Testis (tissue), 3 donors: ENCODE measurements around the gene TFDP2. TPM values are rescaled to one million over a fixed set of nuclear protein-coding genes. Genes with fewer than 3 reads are reported as not detected.

Experiments used
- DNase-seq: peaks from one replicate; pipeline ENCODE4 v3.0.0-alpha.2; 2019
- H3K27ac ChIP-seq, 2 donors: fragments of 200-600 bp; sonication (generic); one replicate each; pipeline ENCODE4 v1.5.1; 2019
- H3K27me3 ChIP-seq: fragments of 200-600 bp; sonication (generic); one replicate; pipeline ENCODE4 v1.5.1; 2019
- H3K36me3 ChIP-seq: fragments of 200-600 bp; sonication (generic); one replicate; pipeline ENCODE4 v1.5.1; 2017; ENCODE audit warnings: low read depth; ENCODE audit errors: missing control alignments
- H3K4me1 ChIP-seq: fragments of 200-600 bp; sonication (generic); one replicate; pipeline ENCODE4 v1.5.1; 2019
- H3K4me3 ChIP-seq, 2 donors: fragments of 200-600 bp; sonication (generic); one replicate each; pipeline ENCODE4 v1.5.1; 2017 to 2019
- H3K9me3 ChIP-seq: fragments of 200-600 bp; sonication (generic); one replicate; pipeline ENCODE4 v1.5.1; 2017
- POLR2A ChIP-seq: fragments of 450-650 bp; IDR thresholded peaks from one replicate; pipeline ENCODE4 v1.6.1; 2017; ENCODE audit warnings: antibody characterized with exemption, mild to moderate bottlenecking, moderate library complexity
- WGBS, 2 donors: methylation state at CpG; one replicate each; pipeline ENCODE4 v1.1.5; 2018; 5-methylcytosine and 5-hydroxymethylcytosine counted together
- intact Hi-C: fragments of 100-400 bp; cut with DNase I; formaldehyde crosslinking; loops from one replicate; pipeline ENCODE4 v1.15.1; 2023; ENCODE audit warnings: low total_unique reads
- polyA plus RNA-seq: library from polyadenylated mRNA; stranded (reverse); fragments of 350-450 nt; fragmentation: Illumina TruSeq; extraction: RNeasy Lipid Tissue Mini Kit (QIAGEN cat#74804); gene quantifications from one replicate; pipeline ENCODE4 v1.2.3, GENCODE V29; 2014; ENCODE audit warnings: low read depth, low replicate concordance; ENCODE audit not compliant: insufficient read depth
- total RNA-seq, 2 donors: library from RNA; depleted of rRNA; stranded (reverse); fragments of >200 nt; gene quantifications; one replicate each; pipeline ENCODE4 v1.2.3, GENCODE V29; 2016
- TF ChIP-seq, protein P1 (sequence below), 3 experiments: fragments of 450-650 bp in 2 of 3; fragments of 200-600 bp in 1 of 3; sonication (generic) in 1 of 3; IDR thresholded peaks; one replicate each; pipeline ENCODE4 v1.5.1; 2016 to 2019; ENCODE audit warnings: antibody characterized with exemption in 3 of 3, mild to moderate bottlenecking in 2 of 3, moderate library complexity in 1 of 3

TFDP2 gene
- total and polyA plus RNA-seq, 3 donors from 2014 or later: 110 to 168 (median 152) TPM

DNA sequence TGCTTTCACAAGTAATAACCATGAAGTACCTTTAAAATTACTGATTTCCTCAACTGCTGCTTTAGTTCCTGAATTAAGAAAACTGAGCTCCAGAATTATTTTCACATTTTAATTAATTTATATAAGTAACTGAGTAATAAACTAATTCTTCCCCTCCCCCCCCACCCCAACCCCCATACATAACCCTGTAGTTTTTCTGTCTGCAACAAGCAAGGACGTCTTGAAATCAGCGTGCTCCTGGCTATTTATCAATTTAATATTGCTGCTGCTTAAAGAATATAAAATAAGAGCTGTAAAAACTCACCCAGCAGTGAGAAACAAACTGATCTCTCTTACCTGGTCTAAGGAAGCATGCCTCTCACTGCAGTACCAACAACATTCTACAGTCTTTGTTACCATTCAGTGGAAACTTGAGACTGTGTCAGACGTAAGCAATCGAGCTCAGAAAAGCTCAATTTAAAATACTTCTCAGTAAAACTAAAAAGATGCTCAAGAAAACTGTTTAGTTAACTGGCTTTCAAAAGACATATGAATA is 121.0 kb downstream of the TFDP2 start:
- peak; percentile 78 for DNase-seq
- Histone ChIP-seq H3K4me1 (peaks cover 11% of the 10 kb centered on the region), H3K27me3 (no peaks in the 10 kb centered on the region), H3K36me3 (no peaks in the 10 kb centered on the region), H3K4me3 (peak overlapping the region; percentile 31 to 55), H3K27ac (peak overlapping the region; percentile 27 to 33), H3K9me3 (no peaks in the 10 kb centered on the region)
- intact Hi-C loops: no loop called here
- WGBS, 2 donors: 10 to 16% methylated on average over 4 of the region's 4 CpGs
- no peak for TF ChIP-seq POLR2A
- TF ChIP-seq, protein P1, sequence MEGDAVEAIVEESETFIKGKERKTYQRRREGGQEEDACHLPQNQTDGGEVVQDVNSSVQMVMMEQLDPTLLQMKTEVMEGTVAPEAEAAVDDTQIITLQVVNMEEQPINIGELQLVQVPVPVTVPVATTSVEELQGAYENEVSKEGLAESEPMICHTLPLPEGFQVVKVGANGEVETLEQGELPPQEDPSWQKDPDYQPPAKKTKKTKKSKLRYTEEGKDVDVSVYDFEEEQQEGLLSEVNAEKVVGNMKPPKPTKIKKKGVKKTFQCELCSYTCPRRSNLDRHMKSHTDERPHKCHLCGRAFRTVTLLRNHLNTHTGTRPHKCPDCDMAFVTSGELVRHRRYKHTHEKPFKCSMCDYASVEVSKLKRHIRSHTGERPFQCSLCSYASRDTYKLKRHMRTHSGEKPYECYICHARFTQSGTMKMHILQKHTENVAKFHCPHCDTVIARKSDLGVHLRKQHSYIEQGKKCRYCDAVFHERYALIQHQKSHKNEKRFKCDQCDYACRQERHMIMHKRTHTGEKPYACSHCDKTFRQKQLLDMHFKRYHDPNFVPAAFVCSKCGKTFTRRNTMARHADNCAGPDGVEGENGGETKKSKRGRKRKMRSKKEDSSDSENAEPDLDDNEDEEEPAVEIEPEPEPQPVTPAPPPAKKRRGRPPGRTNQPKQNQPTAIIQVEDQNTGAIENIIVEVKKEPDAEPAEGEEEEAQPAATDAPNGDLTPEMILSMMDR (IDR thresholded peaks at IDR 0.05): peak in 1 of 3 experiments; percentile 19

DNA sequence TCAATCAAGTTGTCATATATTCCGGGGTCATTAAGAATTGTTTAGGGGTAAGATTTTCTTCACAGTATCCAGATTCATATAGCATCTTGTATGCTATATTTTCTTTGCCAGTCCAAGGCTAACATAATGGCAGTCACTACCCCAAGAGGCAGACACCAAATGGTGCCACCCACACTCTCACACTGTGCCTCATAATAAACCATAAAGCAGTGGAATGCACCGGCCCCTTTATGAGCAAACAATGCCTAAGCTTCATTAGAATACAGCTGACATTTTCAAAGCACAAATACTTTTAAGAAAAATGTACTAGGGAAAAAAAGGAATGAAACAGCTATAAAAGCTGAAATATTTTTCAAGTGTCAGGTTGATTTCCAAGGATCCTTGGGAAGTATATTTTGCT is 121.6 kb downstream of the TFDP2 start:
- Histone ChIP-seq H3K27ac (peak overlapping the region; percentile 27 to 33), H3K27me3 (no peaks in the 10 kb centered on the region), H3K9me3 (no peaks in the 10 kb centered on the region), H3K4me1 (peaks cover 11% of the 10 kb centered on the region), H3K4me3 (peak overlapping the region; percentile 31 to 55), H3K36me3 (no peaks in the 10 kb centered on the region)
- TF ChIP-seq, protein P1 (IDR thresholded peaks at IDR 0.05): no peak
- TF ChIP-seq POLR2A: no peak
- peak; percentile 30 for DNase-seq
- WGBS, 2 donors: 17 to 21% methylated on average over 2 of the region's 2 CpGs
- intact Hi-C loops: no loop called here

DNA sequence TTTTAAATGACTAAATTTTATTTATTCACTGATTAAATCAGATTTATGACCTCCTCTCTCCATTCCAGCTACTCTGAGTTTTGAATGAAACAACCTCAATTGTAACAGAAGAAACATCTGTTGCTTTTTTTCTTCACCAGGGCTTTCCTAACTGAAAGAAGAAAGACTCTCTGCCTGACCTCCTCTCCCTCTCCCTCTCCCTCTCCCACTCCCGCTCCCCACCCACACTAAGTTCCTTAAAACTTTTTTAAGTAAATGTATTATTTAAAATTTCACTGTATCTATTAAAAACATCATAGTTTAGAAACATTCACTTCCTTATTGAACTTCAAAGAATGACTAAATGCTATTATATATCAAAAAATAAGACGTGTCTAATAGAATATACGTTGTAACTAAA is 122.0 kb downstream of the TFDP2 start:
- peak overlapping the region; percentile 27 to 33 for H3K27ac ChIP-seq
- TF ChIP-seq, protein P1 (IDR thresholded peaks at IDR 0.05): no peak
- H3K4me3 ChIP-seq: peak overlapping the region; percentile 31 to 55
- WGBS, 2 donors: 13% methylated on average over 3 of the region's 3 CpGs
- H3K9me3 ChIP-seq: no peaks in the 10 kb centered on the region
- DNase-seq: no peak
- H3K36me3 ChIP-seq: no peaks in the 10 kb centered on the region
- no peaks in the 10 kb centered on the region for H3K27me3 ChIP-seq
- intact Hi-C loops: no loop called here
- H3K4me1 ChIP-seq: peaks cover 11% of the 10 kb centered on the region

DNA sequence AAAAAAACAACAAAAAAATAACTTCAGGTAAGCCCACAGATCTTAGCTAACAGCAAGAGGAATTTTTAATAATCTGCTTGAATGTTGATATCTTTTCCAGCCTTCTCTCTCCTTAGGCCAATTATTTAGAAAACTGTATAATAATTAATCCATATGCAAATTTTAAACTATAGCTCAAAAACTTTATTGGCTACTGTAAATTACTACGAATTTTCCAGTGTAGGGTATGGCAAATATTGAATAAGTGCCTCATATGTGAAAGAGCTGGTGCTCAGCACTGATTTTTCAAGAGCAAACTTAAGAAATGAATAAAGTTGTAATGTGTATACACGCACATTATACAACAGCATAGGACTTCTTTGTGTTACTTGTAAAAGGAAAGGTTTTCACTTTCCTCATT is 123.0 kb downstream of the TFDP2 start:
- 76 to 84% methylated on average over 2 of the region's 2 CpGs for WGBS, 2 donors
- Histone ChIP-seq H3K4me3 (no peak overlapping the region), H3K27me3 (no peaks in the 10 kb centered on the region), H3K4me1 (peaks cover 15% of the 10 kb centered on the region), H3K36me3 (no peaks in the 10 kb centered on the region), H3K27ac (no peak overlapping the region), H3K9me3 (no peaks in the 10 kb centered on the region)
- intact Hi-C loops: no loop called here
- no peak for DNase-seq
- TF ChIP-seq, protein P1 (IDR thresholded peaks at IDR 0.05): no peak
- no peak for TF ChIP-seq POLR2A

DNA sequence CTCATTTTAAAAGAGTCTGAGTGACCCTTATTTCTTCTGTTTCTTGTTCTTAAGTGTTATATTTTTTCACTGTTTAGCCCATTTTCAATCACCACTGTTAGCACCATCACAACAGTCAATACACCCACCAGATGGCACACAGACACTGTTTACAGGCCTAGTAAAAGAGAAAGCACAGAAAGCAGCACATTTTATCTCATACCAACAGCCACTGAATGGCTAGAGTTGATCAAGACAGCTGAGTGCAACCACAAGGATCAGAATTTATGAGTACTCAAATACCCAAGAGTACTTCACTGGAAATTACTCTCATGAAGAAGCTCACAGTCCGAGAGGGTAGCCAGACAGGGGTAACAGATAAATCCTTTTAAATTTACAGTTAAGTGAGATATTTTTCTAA is 127.0 kb downstream of the TFDP2 start:
- Histone ChIP-seq H3K27ac (no peak overlapping the region), H3K4me1 (peaks cover 14% of the 10 kb centered on the region), H3K36me3 (no peaks in the 10 kb centered on the region), H3K27me3 (no peaks in the 10 kb centered on the region), H3K9me3 (no peaks in the 10 kb centered on the region), H3K4me3 (no peak overlapping the region)
- no peak for DNase-seq
- 79 to 90% methylated on average over 1 of the region's 1 CpG for WGBS, 2 donors
- intact Hi-C loops: no loop called here
- TF ChIP-seq, protein P1 (IDR thresholded peaks at IDR 0.05): no peak
- no peak for TF ChIP-seq POLR2A
